HEK293 (cell line): ENCODE measurements around the gene SSB.

ENCODE experiments used
- CTCF ChIA-PET: fragments of 350-600 bp; formaldehyde crosslinking; extraction: SDS; loops from one replicate; lab custom pipeline; 2021; ENCODE audit warnings: antibody characterized with exemption; lab: Yijun Ruan, JAX
- POLR2A ChIA-PET: fragments of 300-600 bp; formaldehyde crosslinking; extraction: SDS; loops from one replicate; lab custom pipeline; 2020; ENCODE audit warnings: antibody characterized with exemption, inconsistent platforms; lab: Yijun Ruan, JAX
- H3K27ac ChIP-seq: fragments of 200-500 bp; sonication (Bioruptor generic); 2 replicates; pipeline ENCODE4 v1.5.1; 2014; ENCODE audit warnings: low read depth, low read length, control low read depth, inconsistent platforms; ENCODE audit errors: extremely low read depth
- H3K36me3 ChIP-seq, 2 experiments: fragments of 200-500 bp in 1 of 2; sonication (Bioruptor generic) in 1 of 2; 1 replicate in 1 of 2; 2 replicates in 1 of 2; pipeline ENCODE4 v1.5.1; 2014 to 2017; ENCODE audit warnings: inconsistent platforms in 2 of 2, low read length in 2 of 2; ENCODE audit not compliant: control insufficient read depth in 2 of 2, insufficient read depth in 1 of 2
- H3K4me1 ChIP-seq: fragments of 200-500 bp; sonication (Bioruptor generic); 2 replicates; pipeline ENCODE4 v1.5.1; 2014; ENCODE audit warnings: mild to moderate bottlenecking, low read length, inconsistent platforms; ENCODE audit not compliant: control insufficient read depth, insufficient read depth
- H3K4me3 ChIP-seq: 2 replicates; pipeline ENCODE4 v1.5.1; 2011; ENCODE audit warnings: low read depth, mild to moderate bottlenecking, control low read depth, low read length, moderate library complexity
- H3K9me3 ChIP-seq: fragments of 200-500 bp; sonication (Bioruptor generic); 2 replicates; pipeline ENCODE4 v1.5.1; 2014; ENCODE audit warnings: low read depth, low read length, inconsistent platforms; ENCODE audit not compliant: control insufficient read depth, insufficient read depth
- EGR2 ChIP-seq: fragments of 450-650 bp; formaldehyde crosslinking; IDR thresholded peaks from 2 replicates; pipeline ENCODE4 v1.5.1; 2016; ENCODE audit warnings: low read depth, missing biosample characterization, missing genetic modification characterization
- YY2 ChIP-seq: fragments of 450-650 bp; formaldehyde crosslinking; IDR thresholded peaks from 2 replicates; pipeline ENCODE4 v1.5.1; 2016; ENCODE audit warnings: missing biosample characterization, missing genetic modification characterization
- ZBTB49 ChIP-seq: fragments of 450-650 bp; formaldehyde crosslinking; IDR thresholded peaks from 2 replicates; pipeline ENCODE4 v1.5.1; 2016; ENCODE audit warnings: missing biosample characterization, missing genetic modification characterization, low read depth
- ZBTB8A ChIP-seq: fragments of 450-650 bp; formaldehyde crosslinking; IDR thresholded peaks from 2 replicates; pipeline ENCODE4 v1.5.1; 2016; ENCODE audit warnings: missing biosample characterization, missing genetic modification characterization
- ZNF112 ChIP-seq: fragments of 450-650 bp; formaldehyde crosslinking; IDR thresholded peaks from 2 replicates; pipeline ENCODE4 v1.5.0; 2017; ENCODE audit warnings: missing biosample characterization, missing genetic modification characterization
- ZNF324 ChIP-seq: fragments of 450-650 bp; formaldehyde crosslinking; IDR thresholded peaks from 2 replicates; pipeline ENCODE4 v1.5.1; 2016; ENCODE audit warnings: missing biosample characterization, missing genetic modification characterization
- ZNF529 ChIP-seq: fragments of 450-650 bp; formaldehyde crosslinking; IDR thresholded peaks from 2 replicates; pipeline ENCODE4 v1.5.1; 2017; ENCODE audit warnings: missing genetic modification characterization, missing biosample characterization; ENCODE audit not compliant: insufficient replicate concordance
- ZNF600 ChIP-seq: fragments of 450-650 bp; formaldehyde crosslinking; IDR thresholded peaks from 2 replicates; pipeline ENCODE4 v1.5.1; 2016; ENCODE audit warnings: missing biosample characterization, missing genetic modification characterization
- ZNF621 ChIP-seq: fragments of 450-650 bp; formaldehyde crosslinking; IDR thresholded peaks from 2 replicates; pipeline ENCODE4 v1.5.1; 2017; ENCODE audit warnings: missing biosample characterization, missing genetic modification characterization
- TF ChIP-seq, protein P1 (sequence below): fragments of 450-650 bp; formaldehyde crosslinking; IDR thresholded peaks from 2 replicates; pipeline ENCODE4 v1.5.1; 2016; ENCODE audit warnings: missing biosample characterization, missing genetic modification characterization, borderline replicate concordance

SSB gene

DNA sequence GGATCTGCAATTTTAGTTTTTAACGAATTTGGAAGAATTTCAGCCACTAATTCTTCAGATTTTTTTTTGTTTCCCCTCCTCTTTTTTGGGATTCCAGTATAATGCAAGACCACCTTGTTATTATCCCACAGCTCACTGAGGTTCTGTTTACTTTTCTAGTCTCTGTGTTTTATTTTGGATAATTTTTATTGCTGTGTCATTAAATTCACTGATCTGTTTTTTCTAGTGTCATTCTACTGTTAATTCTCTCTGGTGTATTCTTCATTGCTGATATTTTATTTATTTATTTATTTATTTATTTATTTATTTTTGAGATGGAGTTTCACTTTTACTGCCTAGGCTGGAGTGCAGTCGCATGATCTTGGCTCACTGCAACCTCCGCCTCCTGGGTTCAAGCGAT is 60.8 kb downstream of the SSB start (continued):
- TF ChIP-seq, protein P1, sequence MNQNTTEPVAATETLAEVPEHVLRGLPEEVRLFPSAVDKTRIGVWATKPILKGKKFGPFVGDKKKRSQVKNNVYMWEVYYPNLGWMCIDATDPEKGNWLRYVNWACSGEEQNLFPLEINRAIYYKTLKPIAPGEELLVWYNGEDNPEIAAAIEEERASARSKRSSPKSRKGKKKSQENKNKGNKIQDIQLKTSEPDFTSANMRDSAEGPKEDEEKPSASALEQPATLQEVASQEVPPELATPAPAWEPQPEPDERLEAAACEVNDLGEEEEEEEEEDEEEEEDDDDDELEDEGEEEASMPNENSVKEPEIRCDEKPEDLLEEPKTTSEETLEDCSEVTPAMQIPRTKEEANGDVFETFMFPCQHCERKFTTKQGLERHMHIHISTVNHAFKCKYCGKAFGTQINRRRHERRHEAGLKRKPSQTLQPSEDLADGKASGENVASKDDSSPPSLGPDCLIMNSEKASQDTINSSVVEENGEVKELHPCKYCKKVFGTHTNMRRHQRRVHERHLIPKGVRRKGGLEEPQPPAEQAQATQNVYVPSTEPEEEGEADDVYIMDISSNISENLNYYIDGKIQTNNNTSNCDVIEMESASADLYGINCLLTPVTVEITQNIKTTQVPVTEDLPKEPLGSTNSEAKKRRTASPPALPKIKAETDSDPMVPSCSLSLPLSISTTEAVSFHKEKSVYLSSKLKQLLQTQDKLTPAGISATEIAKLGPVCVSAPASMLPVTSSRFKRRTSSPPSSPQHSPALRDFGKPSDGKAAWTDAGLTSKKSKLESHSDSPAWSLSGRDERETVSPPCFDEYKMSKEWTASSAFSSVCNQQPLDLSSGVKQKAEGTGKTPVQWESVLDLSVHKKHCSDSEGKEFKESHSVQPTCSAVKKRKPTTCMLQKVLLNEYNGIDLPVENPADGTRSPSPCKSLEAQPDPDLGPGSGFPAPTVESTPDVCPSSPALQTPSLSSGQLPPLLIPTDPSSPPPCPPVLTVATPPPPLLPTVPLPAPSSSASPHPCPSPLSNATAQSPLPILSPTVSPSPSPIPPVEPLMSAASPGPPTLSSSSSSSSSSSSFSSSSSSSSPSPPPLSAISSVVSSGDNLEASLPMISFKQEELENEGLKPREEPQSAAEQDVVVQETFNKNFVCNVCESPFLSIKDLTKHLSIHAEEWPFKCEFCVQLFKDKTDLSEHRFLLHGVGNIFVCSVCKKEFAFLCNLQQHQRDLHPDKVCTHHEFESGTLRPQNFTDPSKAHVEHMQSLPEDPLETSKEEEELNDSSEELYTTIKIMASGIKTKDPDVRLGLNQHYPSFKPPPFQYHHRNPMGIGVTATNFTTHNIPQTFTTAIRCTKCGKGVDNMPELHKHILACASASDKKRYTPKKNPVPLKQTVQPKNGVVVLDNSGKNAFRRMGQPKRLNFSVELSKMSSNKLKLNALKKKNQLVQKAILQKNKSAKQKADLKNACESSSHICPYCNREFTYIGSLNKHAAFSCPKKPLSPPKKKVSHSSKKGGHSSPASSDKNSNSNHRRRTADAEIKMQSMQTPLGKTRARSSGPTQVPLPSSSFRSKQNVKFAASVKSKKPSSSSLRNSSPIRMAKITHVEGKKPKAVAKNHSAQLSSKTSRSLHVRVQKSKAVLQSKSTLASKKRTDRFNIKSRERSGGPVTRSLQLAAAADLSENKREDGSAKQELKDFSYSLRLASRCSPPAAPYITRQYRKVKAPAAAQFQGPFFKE (tag by site-specific recombination): no peak
- no peak for TF ChIP-seq ZBTB49
- TF ChIP-seq ZNF621 (tag by site-specific recombination): no peak
- no peak for TF ChIP-seq EGR2 (tag by site-specific recombination)
- no peak for TF ChIP-seq ZBTB8A (tag by site-specific recombination)
- no peak for TF ChIP-seq ZNF529
- no peak for TF ChIP-seq ZNF324 (tag by site-specific recombination)
- no peak for TF ChIP-seq YY2
- TF ChIP-seq, all 188 proteins: peak for 0

GRCh38 chr2:169860149-169860548 is 61.5 kb downstream of the SSB start:
- Histone ChIP-seq H3K4me3 (no peak overlapping the region), H3K4me1 (no peaks in the 10 kb centered on the region), H3K27ac (no peak overlapping the region), H3K36me3 (no peaks in the 10 kb centered on the region), H3K9me3 (no peaks in the 10 kb centered on the region)
- ChIA-PET POLR2A (no interaction called here), CTCF (interaction anchor here (0.5 to 0.7 kb wide), 2 partner anchors 36 to 1491 kb away, joined by 3 read pairs; no protein-coding TSS in a partner anchor)
- TF ChIP-seq ZNF112 (tag by site-specific recombination) (no peak), ZNF600 (tag by site-specific recombination) (peak; percentile 20; the same call in 1 of the 2 replicates)
